Heart left ventricle (tissue), 16 donors: ENCODE data around the gene CTNNA3. TPM values are rescaled to one million over a fixed set of nuclear protein-coding genes. Genes with fewer than 3 reads are reported as not detected.
"Not testable (repeated sequence)": the region's sequence is repeated elsewhere in the genome, so short reads cannot be mapped to it uniquely, and the experiment has no call there.

Experiments used
- ATAC-seq, 4 donors: fragments of 200-7000 bp; cut with Tn5 transposase; one replicate each; pipeline ENCODE4 v1.9.1; 2020 to 2022; ENCODE audit warnings: moderate library complexity in 4 of 4, mild to moderate bottlenecking in 3 of 4, moderate number of reproducible peaks in 1 of 4
- DNase-seq, 5 donors: peaks; one replicate each; pipeline ENCODE4 v3.0.0-alpha.2; 2020
- H3K27ac ChIP-seq, 12 donors: fragments of 200-600 bp; sonication (generic) in 4 of 12; one replicate each; pipeline versions ENCODE4 v1.5.0 to v1.8.0; 2016 to 2022; ENCODE audit warnings: mild to moderate bottlenecking in 2 of 12
- H3K27me3 ChIP-seq, 9 donors: fragments of 200-600 bp; sonication (generic) in 2 of 9; one replicate each; pipeline versions ENCODE4 v1.5.1 to v1.8.0; 2016 to 2022; ENCODE audit warnings: mild to moderate bottlenecking in 3 of 9
- H3K36me3 ChIP-seq, 9 donors: fragments of 200-600 bp; sonication (generic) in 2 of 9; one replicate each; pipeline versions ENCODE4 v1.5.0 to v1.8.0; 2018 to 2022; ENCODE audit warnings: mild to moderate bottlenecking in 2 of 9
- H3K4me1 ChIP-seq, 12 donors: fragments of 200-600 bp; sonication (generic) in 4 of 12; one replicate each; pipeline versions ENCODE4 v1.5.0 to v1.8.0; 2016 to 2022; ENCODE audit warnings: mild to moderate bottlenecking in 3 of 12
- H3K4me3 ChIP-seq, 12 donors: fragments of 200-600 bp; sonication (generic) in 4 of 12; one replicate each; pipeline versions ENCODE4 v1.5.0 to v1.8.0; 2017 to 2022; ENCODE audit warnings: mild to moderate bottlenecking in 9 of 12, moderate library complexity in 4 of 12
- H3K9me3 ChIP-seq, 12 donors: fragments of 200-600 bp; sonication (generic) in 4 of 12; one replicate each; pipeline versions ENCODE4 v1.5.0 to v1.8.0; 2016 to 2022; ENCODE audit warnings: mild to moderate bottlenecking in 1 of 12
- POLR2A ChIP-seq, 2 donors: fragments of 450-650 bp; IDR thresholded peaks; one replicate each; pipeline ENCODE4 v1.6.1; 2017; ENCODE audit warnings: antibody characterized with exemption in 2 of 2, mild to moderate bottlenecking in 2 of 2, moderate library complexity in 2 of 2
- WGBS, 4 donors: extraction: QIAGEN DNeasy Blood & Tissue Kit in 2 of 4; methylation state at CpG; one replicate each; pipeline versions ENCODE4 v1.1.5 to v1.1.7; 2013 to 2018; 5-methylcytosine and 5-hydroxymethylcytosine counted together
- intact Hi-C, 10 donors: fragments of 100-400 bp; cut with DNase I; formaldehyde crosslinking; loops; one replicate each; pipeline versions ENCODE4 v1.11.1 to v1.14.2; 2022
- polyA plus RNA-seq, 2 donors: library from polyadenylated mRNA; stranded (reverse); fragments of 200-250 nt; gene quantifications; one replicate each; pipeline ENCODE4 v1.2.3, GENCODE V29; 2013
- total RNA-seq, 9 donors: library from RNA; depleted of rRNA in 2 of 9; stranded (reverse); fragments of >200 nt in 2 of 9; fragmentation: NEBNext Ultra II Directional in 3 of 9; extraction: Animal tissue kit (Norgen Biotek cat#: 25700) in 3 of 9; gene quantifications; one replicate each; pipeline versions ENCODE4 v1.1.0 to v1.2.4, GENCODE V29; 2016 to 2023
- TF ChIP-seq, protein P1 (sequence below), 12 donors: fragments of 200-600 bp; sonication (generic) in 4 of 12; IDR thresholded peaks; one replicate each; pipeline versions ENCODE4 v1.5.0 to v1.8.0; 2018 to 2022; ENCODE audit warnings: antibody characterized with exemption in 12 of 12, mild to moderate bottlenecking in 5 of 12
- donor health status: ischemic (EF 13 %, LVEDD 7.1; RV severe dilation, severe dysfunction).
- donor health status: healthy with polysubstance abuse.
- donor health status: DM: no; HTN: yes; CAD: no.
- donor health status: DM: no; HTN: no; CAD: no.
- donor health status: ischemic (EF 25% LVEDD 6.9; RV normal size, moderate dysfunction).
- donor health status: ischemic (EF 25% LVEDD 5.7; RV mildly dilated, moderate dysfunction).
- donor health status: healthy.
- donor health status: DM: yes; HTN: yes; CAD: no.
- donor health status: ischemic (EF 35%, LVEDD 5.7; RV mildly dilated, moderate dysfunction).
- donor health status: nonischemic (EF 11% LVEDD 7.7; RV severe dilation, severe dysfunction).
- donor health status: DM: yes; HTN: yes; CAD: no.
- donor health status: PGD.
- donor health status: ischemic (EF 29% LVEDD 5.4; RV normal size, mild dysfunction).
- donor health status: nonischemic (EF 23%, LVEDD 6.1; RV moderate dilation, normal function).

Gene CTNNA3
- total and polyA plus RNA-seq, 11 donors, result 4.8 to 200 (median 99.0) TPM

DNA sequence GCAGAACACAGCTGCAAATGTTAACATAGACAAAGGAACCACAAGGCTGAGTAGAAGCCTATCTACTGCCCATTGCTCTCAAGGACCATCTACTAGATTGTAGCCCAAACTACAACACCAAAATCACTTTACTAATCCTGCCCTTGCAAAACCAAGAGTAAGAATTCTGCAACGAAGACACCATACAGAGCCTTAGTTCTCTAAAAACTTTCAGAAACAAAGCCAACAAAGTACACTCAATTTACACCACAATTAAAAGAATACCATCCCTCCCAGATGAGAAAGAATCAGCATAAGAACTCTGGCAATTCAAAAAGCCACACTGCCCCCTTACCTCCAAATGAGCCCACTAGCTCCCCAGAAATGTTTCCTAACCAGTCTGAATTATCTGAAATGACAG is 294.3 kb downstream of the CTNNA3 start:
- Histone ChIP-seq H3K27ac (no peak overlapping the region), H3K4me3 (no peak overlapping the region), H3K36me3 (no peaks in the 10 kb centered on the region), H3K27me3 (no peaks in the 10 kb centered on the region), H3K4me1 (peaks cover 0 to 4% (median 0%) of the 10 kb centered on the region in 12 donors), H3K9me3 (peaks cover 0 to 18% (median 0%) of the 10 kb centered on the region in 12 donors)
- ATAC-seq (no peak), DNase-seq (no peak)
- intact Hi-C loops, result no loop called here
- 20 to 44% (median 25%) methylated on average over 1 of the region's 1 CpG for WGBS, 4 donors
- no peak for TF ChIP-seq POLR2A (IDR thresholded peaks at IDR 0.05)
- TF ChIP-seq, protein P1, sequence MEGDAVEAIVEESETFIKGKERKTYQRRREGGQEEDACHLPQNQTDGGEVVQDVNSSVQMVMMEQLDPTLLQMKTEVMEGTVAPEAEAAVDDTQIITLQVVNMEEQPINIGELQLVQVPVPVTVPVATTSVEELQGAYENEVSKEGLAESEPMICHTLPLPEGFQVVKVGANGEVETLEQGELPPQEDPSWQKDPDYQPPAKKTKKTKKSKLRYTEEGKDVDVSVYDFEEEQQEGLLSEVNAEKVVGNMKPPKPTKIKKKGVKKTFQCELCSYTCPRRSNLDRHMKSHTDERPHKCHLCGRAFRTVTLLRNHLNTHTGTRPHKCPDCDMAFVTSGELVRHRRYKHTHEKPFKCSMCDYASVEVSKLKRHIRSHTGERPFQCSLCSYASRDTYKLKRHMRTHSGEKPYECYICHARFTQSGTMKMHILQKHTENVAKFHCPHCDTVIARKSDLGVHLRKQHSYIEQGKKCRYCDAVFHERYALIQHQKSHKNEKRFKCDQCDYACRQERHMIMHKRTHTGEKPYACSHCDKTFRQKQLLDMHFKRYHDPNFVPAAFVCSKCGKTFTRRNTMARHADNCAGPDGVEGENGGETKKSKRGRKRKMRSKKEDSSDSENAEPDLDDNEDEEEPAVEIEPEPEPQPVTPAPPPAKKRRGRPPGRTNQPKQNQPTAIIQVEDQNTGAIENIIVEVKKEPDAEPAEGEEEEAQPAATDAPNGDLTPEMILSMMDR (IDR thresholded peaks at IDR 0.05), result no peak

DNA sequence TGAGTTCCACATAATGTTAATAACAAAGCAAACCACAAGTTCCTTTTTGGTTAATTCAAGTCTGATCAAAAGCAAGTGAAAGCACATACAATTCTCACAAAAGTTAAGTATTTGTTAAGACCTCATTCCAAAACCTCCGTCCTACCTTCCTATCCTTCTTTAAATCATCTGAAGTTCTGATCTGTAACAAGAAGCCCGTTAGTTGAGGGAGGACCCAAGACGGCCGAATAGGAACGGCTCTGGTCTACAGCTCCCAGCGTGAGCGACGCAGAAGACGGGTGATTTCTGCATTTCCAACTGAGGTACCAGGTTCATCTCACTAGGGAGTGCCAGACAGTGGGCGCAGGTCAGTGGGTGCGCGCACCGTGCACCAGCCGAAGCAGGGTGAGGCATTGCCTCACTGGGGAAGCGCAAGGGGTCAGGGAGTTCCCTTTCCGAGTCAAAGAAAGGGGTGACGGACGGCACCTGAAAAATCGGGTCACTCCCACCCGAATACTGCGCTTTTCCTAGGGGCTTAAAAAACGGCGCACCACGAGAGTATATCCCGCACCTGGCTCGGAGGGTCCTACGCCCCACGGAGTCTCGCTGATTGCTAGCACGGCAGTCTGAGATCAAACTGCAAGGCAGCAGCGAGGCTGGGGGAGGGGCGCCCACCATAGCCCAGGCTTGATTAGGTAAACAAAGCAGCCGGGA is 309.0 kb downstream of the CTNNA3 start:
- DNase-seq, intact Hi-C loops, ATAC-seq, H3K27me3 ChIP-seq, H3K9me3 ChIP-seq, H3K4me1 ChIP-seq, H3K36me3 ChIP-seq, H3K27ac ChIP-seq: not testable (repeated sequence)
- H3K4me3 ChIP-seq, result peak overlapping the region in 10 of 12 donors; percentile 12 to 47 (median 28)
- 22 to 39% (median 25%) methylated on average over 33 of the region's 33 CpGs for WGBS, 4 donors

DNA sequence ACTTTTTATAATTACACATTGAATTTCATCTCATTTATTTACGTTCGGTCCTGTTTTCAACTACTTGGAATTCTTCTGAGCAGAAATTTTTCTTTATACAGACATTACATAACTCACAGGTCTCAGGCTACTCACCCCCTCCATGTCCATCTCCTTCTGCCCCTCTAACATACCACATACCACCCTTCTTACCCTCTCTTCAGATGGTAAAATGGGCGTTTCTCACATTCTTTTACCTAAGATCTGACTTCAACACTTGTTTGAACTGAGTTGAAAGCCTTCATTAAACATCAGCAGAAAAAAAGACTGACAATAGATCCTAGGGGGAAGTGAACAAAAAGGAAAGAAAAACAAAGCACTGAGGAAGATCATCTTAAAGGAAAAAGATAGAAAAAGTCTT is 309.7 kb downstream of the CTNNA3 start:
- H3K4me1 ChIP-seq, result peaks cover 0 to 3% (median 0%) of the 10 kb centered on the region in 12 donors
- TF ChIP-seq POLR2A (IDR thresholded peaks at IDR 0.05), result no peak
- TF ChIP-seq, protein P1 (IDR thresholded peaks at IDR 0.05), result no peak
- 77 to 86% (median 84%) methylated on average over 3 of the region's 3 CpGs for WGBS, 4 donors
- H3K9me3 ChIP-seq, result no peaks in the 10 kb centered on the region
- no peaks in the 10 kb centered on the region for H3K36me3 ChIP-seq
- H3K27me3 ChIP-seq, result no peaks in the 10 kb centered on the region
- DNase-seq, result no peak
- no peak overlapping the region for H3K4me3 ChIP-seq
- no peak overlapping the region for H3K27ac ChIP-seq
- no peak for ATAC-seq
- intact Hi-C loops, result no loop called here

DNA sequence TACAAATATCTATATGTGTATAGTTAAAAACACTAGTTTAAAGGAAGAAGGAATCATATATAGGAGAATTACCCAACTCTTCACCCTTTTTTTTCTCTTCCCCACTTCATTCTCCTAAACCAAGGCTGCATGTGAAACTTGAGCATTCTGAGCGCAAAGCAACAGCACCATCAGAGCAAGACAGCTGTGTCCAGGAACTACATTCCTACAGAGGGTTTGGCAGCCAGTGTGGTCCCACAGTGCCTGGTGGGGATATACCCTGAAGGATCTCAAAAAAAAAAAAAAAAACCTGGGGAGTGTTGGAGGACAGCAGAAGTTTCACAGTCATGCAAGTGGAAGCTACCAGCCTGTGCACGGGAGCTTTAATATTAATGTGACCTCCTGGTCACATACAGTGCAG is 310.4 kb downstream of the CTNNA3 start:
- no peaks in the 10 kb centered on the region for H3K27me3 ChIP-seq
- no peak overlapping the region for H3K27ac ChIP-seq
- no peak for ATAC-seq
- no peak for DNase-seq
- peaks cover 0 to 3% (median 0%) of the 10 kb centered on the region in 12 donors for H3K4me1 ChIP-seq
- TF ChIP-seq, protein P1 (IDR thresholded peaks at IDR 0.05), result no peak
- no peaks in the 10 kb centered on the region for H3K9me3 ChIP-seq
- 77 to 84% (median 78%) methylated on average over 2 of the region's 2 CpGs for WGBS, 4 donors
- intact Hi-C loops, result no loop called here
- H3K36me3 ChIP-seq, result no peaks in the 10 kb centered on the region
- no peak overlapping the region for H3K4me3 ChIP-seq

DNA sequence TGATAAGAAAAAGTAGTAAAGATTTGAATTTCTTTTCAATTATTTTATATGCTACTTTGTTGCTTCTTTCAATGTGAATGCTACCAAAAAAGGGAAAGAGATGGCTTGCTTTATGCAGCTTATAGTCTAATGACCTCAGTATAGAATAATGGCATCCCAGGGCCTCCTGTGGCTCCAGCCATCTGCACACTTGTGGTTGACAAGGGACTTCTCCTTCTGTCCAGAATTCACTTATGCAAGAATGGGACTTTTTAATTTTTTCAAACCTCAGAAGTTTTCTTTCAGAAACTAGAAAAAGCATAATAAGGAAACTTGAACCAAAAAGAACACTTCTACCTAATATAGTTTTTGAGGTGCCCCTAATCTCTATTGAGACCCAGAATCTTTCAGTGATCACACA is 310.9 kb downstream of the CTNNA3 start:
- no peak overlapping the region for H3K27ac ChIP-seq
- H3K4me3 ChIP-seq, result no peak overlapping the region

More for the DNA sequence above, 310.9 kb downstream of the CTNNA3 start:
- no peak for ATAC-seq
- Histone ChIP-seq H3K27me3 (no peaks in the 10 kb centered on the region), H3K36me3 (no peaks in the 10 kb centered on the region), H3K9me3 (no peaks in the 10 kb centered on the region), H3K4me1 (peaks cover 0 to 3% (median 0%) of the 10 kb centered on the region in 12 donors)
- intact Hi-C loops, result no loop called here
- DNase-seq, result no peak
- TF ChIP-seq, protein P1 (IDR thresholded peaks at IDR 0.05), result no peak
- no peak for TF ChIP-seq POLR2A (IDR thresholded peaks at IDR 0.05)
